GM23338 (cell line): ENCODE measurements around the gene NEUROG2. TPM values are rescaled to one million over a fixed set of nuclear protein-coding genes. Genes with fewer than 3 reads are reported as not detected.
A peak's percentile ranks its signal among the peaks of the same experiment; 100 is the strongest.

Source experiments
- ATAC-seq: fragments of 200-7000 bp; cut with Tn5 transposase; 3 replicates; pipeline ENCODE4 v1.9.1; 2020
- DNase-seq: peaks from one replicate; pipeline ENCODE4 v3.0.0-alpha.2; 2015; ENCODE audit warnings: low spot score
- H2AFZ ChIP-seq: fragments of 200-600 bp; sonication (generic); 2 replicates; pipeline ENCODE4 v1.8.0; 2016; ENCODE audit warnings: antibody characterized with exemption, mild to moderate bottlenecking, moderate library complexity
- H3F3A ChIP-seq: fragments of 200-600 bp; sonication (generic); replicated peaks from 2 replicates; pipeline ENCODE4 v1.8.0; 2017; ENCODE audit warnings: antibody characterized with exemption, mixed run types, low read depth
- H3K27ac ChIP-seq: fragments of 200-600 bp; sonication (generic); 2 replicates; pipeline ENCODE4 v1.6.1; 2016; ENCODE audit warnings: low read depth
- H3K27me3 ChIP-seq: fragments of 200-600 bp; sonication (generic); 2 replicates; pipeline ENCODE4 v1.8.0; 2016; ENCODE audit warnings: mild to moderate bottlenecking, mixed run types, moderate library complexity; ENCODE audit not compliant: insufficient read depth
- H3K36me3 ChIP-seq: fragments of 200-600 bp; sonication (generic); 2 replicates; pipeline ENCODE4 v1.8.0; 2016; ENCODE audit warnings: mild to moderate bottlenecking; ENCODE audit not compliant: insufficient read depth
- H3K4me1 ChIP-seq: fragments of 200-600 bp; sonication (generic); 2 replicates; pipeline ENCODE4 v1.8.0; 2016; ENCODE audit warnings: mild to moderate bottlenecking, moderate library complexity; ENCODE audit not compliant: insufficient read depth
- H3K4me2 ChIP-seq: fragments of 200-600 bp; sonication (generic); 2 replicates; pipeline ENCODE4 v1.7.1; 2017; ENCODE audit warnings: mixed run types
- H3K4me3 ChIP-seq: fragments of 200-600 bp; sonication (generic); 2 replicates; pipeline ENCODE4 v1.6.1; 2016; ENCODE audit warnings: mixed run types
- H3K79me2 ChIP-seq: fragments of 200-600 bp; sonication (generic); replicated peaks from 2 replicates; pipeline ENCODE4 v1.8.0; 2017; ENCODE audit warnings: mild to moderate bottlenecking; ENCODE audit not compliant: insufficient read depth
- H3K9me2 ChIP-seq: fragments of 200-600 bp; sonication (generic); 2 replicates; pipeline ENCODE4 v1.8.0; 2017; ENCODE audit not compliant: insufficient read depth
- H4K20me1 ChIP-seq: fragments of 200-600 bp; sonication (generic); replicated peaks from 2 replicates; pipeline ENCODE4 v1.8.0; 2017; ENCODE audit warnings: mild to moderate bottlenecking; ENCODE audit not compliant: insufficient read depth
- H3K27ac Mint-ChIP-seq: 2 replicates; pipeline ENCODE4 v1.8.0; 2020; ENCODE audit warnings: inconsistent platforms, mild to moderate bottlenecking, moderate library complexity, mixed read lengths
- H3K27me3 Mint-ChIP-seq: 3 replicates; pipeline ENCODE4 v1.8.0; 2022; ENCODE audit warnings: low read depth, mild to moderate bottlenecking, moderate library complexity, mixed read lengths, inconsistent platforms; ENCODE audit not compliant: insufficient read depth, poor library complexity
- H3K36me3 Mint-ChIP-seq: 3 replicates; pipeline ENCODE4 v1.8.0; 2021; ENCODE audit warnings: low read depth, mild to moderate bottlenecking, inconsistent platforms, moderate library complexity, mixed read lengths
- H3K4me1 Mint-ChIP-seq: 3 replicates; pipeline ENCODE4 v1.8.0; 2020; ENCODE audit warnings: mild to moderate bottlenecking, inconsistent platforms, mixed read lengths
- H3K4me3 Mint-ChIP-seq: 3 replicates; pipeline ENCODE4 v1.8.0; 2021; ENCODE audit warnings: moderate library complexity, mild to moderate bottlenecking, inconsistent platforms, mixed read lengths
- H3K9me3 Mint-ChIP-seq: 3 replicates; pipeline ENCODE4 v1.8.0; 2020; ENCODE audit warnings: moderate library complexity, mild to moderate bottlenecking, inconsistent platforms, mixed read lengths
- CTCF ChIP-seq, 2 experiments: fragments of 200-600 bp in 1 of 2; sonication (generic) in 1 of 2; conservative IDR thresholded peaks; 2 replicates each; pipeline versions ENCODE4 v1.5.1 to v1.6.1; 2016 to 2017; ENCODE audit warnings: antibody characterized with exemption in 2 of 2, low read depth in 2 of 2, mild to moderate bottlenecking in 2 of 2, moderate library complexity in 1 of 2
- EZH2 ChIP-seq: fragments of 200-600 bp; sonication (generic); IDR thresholded peaks from one replicate; pipeline ENCODE4 v1.8.0; 2017; ENCODE audit warnings: antibody characterized with exemption, mild to moderate bottlenecking, low read depth; ENCODE audit not compliant: unreplicated experiment
- JUNB ChIP-seq: IDR thresholded peaks from one replicate; pipeline ENCODE4 v1.6.1; 2016; ENCODE audit warnings: antibody characterized with exemption; ENCODE audit not compliant: unreplicated experiment
- ZNF331 ChIP-seq: fragments of 250-450 bp; sonication (Bioruptor Pico); IDR thresholded peaks from 2 replicates; pipeline ENCODE4 v1.5.0; 2020; ENCODE audit warnings: low read depth, mild to moderate bottlenecking, moderate library complexity
- polyA plus RNA-seq: library from polyadenylated mRNA; unstranded; fragments of >200 nt; fragmentation: Nextera tagmentation; extraction: Ambion mirVana; gene quantifications from 2 replicates; pipeline ENCODE4 v1.2.1, GENCODE V29; 2016
- total RNA-seq: library from RNA; depleted of rRNA; stranded (reverse); fragments of >200 nt; shearing (Covaris generic); gene quantifications from 2 replicates; pipeline ENCODE4 v1.2.3, GENCODE V29; 2014

The NEUROG2 gene
- total and polyA plus RNA-seq, 2 experiments from 2014 or later = not detected

- Mint-ChIP-seq H3K4me1 (peaks cover 53% of the 10 kb centered on the region), H3K4me3 (no peak overlapping the region), H3K27ac (no peak overlapping the region), H3K27me3 (peaks cover 99% of the 10 kb centered on the region), H3K9me3 (peaks cover 5% of the 10 kb centered on the region; the same call in 2 of the 3 replicates), H3K36me3 (no peaks in the 10 kb centered on the region; the same call in 2 of the 3 replicates)
- ATAC-seq (no peak), DNase-seq (no peak)
- peaks cover 31% of the 10 kb centered on the region for H4K20me1 ChIP-seq
- H3K27me3 ChIP-seq = peaks cover 100% of the 10 kb centered on the region
- no peak overlapping the region for H3K4me3 ChIP-seq
- no peak overlapping the region for H3K27ac ChIP-seq
- no peak overlapping the region for H2AFZ ChIP-seq
- H3K4me2 ChIP-seq = no peak overlapping the region
- no peaks in the 10 kb centered on the region; the same call in 1 of the 2 replicates for H3K36me3 ChIP-seq
- TF ChIP-seq CTCF (conservative IDR thresholded peaks at IDR 0.05; ENCODE audit: low read depth in 2 of 2) = no peak
- TF ChIP-seq EZH2 = peak; percentile 47
- no peaks in the 10 kb centered on the region for H3K79me2 ChIP-seq
- peaks cover 59% of the 10 kb centered on the region for H3F3A ChIP-seq
- no peaks in the 10 kb centered on the region for H3K9me2 ChIP-seq
- peaks cover 69% of the 10 kb centered on the region for H3K4me1 ChIP-seq
Observed at GRCh38 chr4:112518675-112519074, 2.7 kb upstream of the NEUROG2 start.

GRCh38 chr4:112517911-112518310 is 1.9 kb upstream of the NEUROG2 start:
- Histone ChIP-seq H3K79me2 (no peaks in the 10 kb centered on the region), H2AFZ (no peak overlapping the region), H3K27me3 (peaks cover 100% of the 10 kb centered on the region), H3K4me1 (peaks cover 72% of the 10 kb centered on the region), H3K4me3 (peak overlapping the region; percentile 60), H3K9me2 (no peaks in the 10 kb centered on the region), H3K27ac (no peak overlapping the region), H4K20me1 (peaks cover 35% of the 10 kb centered on the region), H3F3A (peaks cover 56% of the 10 kb centered on the region), H3K36me3 (no peaks in the 10 kb centered on the region; the same call in 1 of the 2 replicates), H3K4me2 (peak overlapping the region; percentile 87)
- ATAC-seq (no peak), DNase-seq (no peak)
- Mint-ChIP-seq H3K36me3 (no peaks in the 10 kb centered on the region; the same call in 2 of the 3 replicates), H3K9me3 (peaks cover 5% of the 10 kb centered on the region; the same call in 2 of the 3 replicates), H3K27me3 (peaks cover 99% of the 10 kb centered on the region), H3K4me1 (peaks cover 50% of the 10 kb centered on the region), H3K27ac (no peak overlapping the region), H3K4me3 (peak overlapping the region; percentile 71; the same call in 1 of the 3 replicates)
- no peak for TF ChIP-seq CTCF (conservative IDR thresholded peaks at IDR 0.05; ENCODE audit: low read depth in 2 of 2)
- no peak for TF ChIP-seq ZNF331 (CRISPR knock-in tag)
- TF ChIP-seq JUNB = no peak
- TF ChIP-seq EZH2 = peak; percentile 16
